Measurements from ENCODE around the gene INTS1. TPM values are rescaled to one million over a fixed set of nuclear protein-coding genes. Genes with fewer than 3 reads are reported as not detected.

The INTS1 gene
- total RNA-seq, 1 donor from 2014 or later, result 81.9 TPM

GRCh38 chr7:1442355-1443124, 61.6 kb downstream of the INTS1 start:
- H3K9ac ChIP-seq (ENCODE audit: low read length), result no peak overlapping the region
- H3K4me1 ChIP-seq (ENCODE audit: insufficient read depth, low read length), result no peaks in the 10 kb centered on the region
- H3K27ac ChIP-seq (ENCODE audit: low read depth, low read length), result no peak overlapping the region
- H3K4me2 ChIP-seq (ENCODE audit: low read length), result no peak overlapping the region
- H3K36me3 ChIP-seq (ENCODE audit: insufficient read depth, low read length), result peaks cover 2% of the 10 kb centered on the region
- TF ChIP-seq CTCF (IDR thresholded peaks at IDR 0.05; ENCODE audit: insufficient read depth, low read depth, low read length) (no peak), EZH2 (IDR thresholded peaks at IDR 0.05; ENCODE audit: insufficient read depth, low read length) (no peak)
- H3K4me3 Mint-ChIP-seq (ENCODE audit: unreplicated experiment), result no peak overlapping the region
- no peaks in the 10 kb centered on the region for H3K4me1 Mint-ChIP-seq (ENCODE audit: low read depth, unreplicated experiment)
- no peak overlapping the region for H3K4me3 ChIP-seq (ENCODE audit: insufficient read depth, low read depth, low read length)
- no peak for DNase-seq (ENCODE audit: low read depth)
- H3K9me3 Mint-ChIP-seq (ENCODE audit: unreplicated experiment), result no peaks in the 10 kb centered on the region
- no peaks in the 10 kb centered on the region for H3K27me3 Mint-ChIP-seq (ENCODE audit: low read depth, unreplicated experiment)
- H4K20me1 ChIP-seq (ENCODE audit: insufficient read depth, low read length), result peaks cover 27% of the 10 kb centered on the region
- H3K27ac Mint-ChIP-seq (ENCODE audit: unreplicated experiment), result no peak overlapping the region
- FAIRE-seq, result no peak
- H2AFZ ChIP-seq (ENCODE audit: low read depth, low read length), result no peak overlapping the region
- peaks cover 8% of the 10 kb centered on the region for H3K36me3 Mint-ChIP-seq (ENCODE audit: low read depth, unreplicated experiment)
- no peaks in the 10 kb centered on the region for H3K27me3 ChIP-seq (ENCODE audit: insufficient read depth, low read length)
- H3K79me2 ChIP-seq (ENCODE audit: insufficient read depth, low read length), result no peaks in the 10 kb centered on the region
- H3K9me3 ChIP-seq (ENCODE audit: insufficient read depth, low read depth, low read length), result peaks cover 4% of the 10 kb centered on the region

- FAIRE-seq, result no peak
- Histone ChIP-seq H3K79me2 (ENCODE audit: insufficient read depth, low read length) (no peaks in the 10 kb centered on the region), H3K27ac (ENCODE audit: low read depth, low read length) (no peak overlapping the region)
Measured at GRCh38 chr7:1441615-1442354, 62.4 kb downstream of the INTS1 start.

More at GRCh38 chr7:1441615-1442354, 62.4 kb downstream of the INTS1 start:
- Histone ChIP-seq H3K36me3 (ENCODE audit: insufficient read depth, low read length) (peaks cover 2% of the 10 kb centered on the region), H4K20me1 (ENCODE audit: insufficient read depth, low read length) (peaks cover 27% of the 10 kb centered on the region), H2AFZ (ENCODE audit: low read depth, low read length) (no peak overlapping the region), H3K9ac (ENCODE audit: low read length) (no peak overlapping the region), H3K9me3 (ENCODE audit: insufficient read depth, low read depth, low read length) (peaks cover 4% of the 10 kb centered on the region), H3K4me2 (ENCODE audit: low read length) (no peak overlapping the region), H3K4me3 (ENCODE audit: insufficient read depth, low read depth, low read length) (no peak overlapping the region), H3K4me1 (ENCODE audit: insufficient read depth, low read length) (no peaks in the 10 kb centered on the region), H3K27me3 (ENCODE audit: insufficient read depth, low read length) (no peaks in the 10 kb centered on the region)
- Mint-ChIP-seq H3K9me3 (ENCODE audit: unreplicated experiment) (no peaks in the 10 kb centered on the region), H3K27ac (ENCODE audit: unreplicated experiment) (no peak overlapping the region), H3K27me3 (ENCODE audit: low read depth, unreplicated experiment) (no peaks in the 10 kb centered on the region), H3K36me3 (ENCODE audit: low read depth, unreplicated experiment) (peaks cover 8% of the 10 kb centered on the region), H3K4me1 (ENCODE audit: low read depth, unreplicated experiment) (no peaks in the 10 kb centered on the region), H3K4me3 (ENCODE audit: unreplicated experiment) (no peak overlapping the region)
- no peak for DNase-seq (ENCODE audit: low read depth)
- no peak for TF ChIP-seq EZH2 (IDR thresholded peaks at IDR 0.05; ENCODE audit: insufficient read depth, low read length)
- TF ChIP-seq CTCF (IDR thresholded peaks at IDR 0.05; ENCODE audit: insufficient read depth, low read depth, low read length), result no peak
